ENCODE results near the gene PRDM16. TPM values are rescaled to one million over a fixed set of nuclear protein-coding genes. Genes with fewer than 3 reads are reported as not detected.
"Not testable (repeated sequence)": the region's sequence is repeated elsewhere in the genome, so short reads cannot be mapped to it uniquely, and the experiment has no call there.

PRDM16 gene
- total RNA-seq, 1 experiment from 2014 or later = 1.6 TPM

- CTCF ChIA-PET = interaction anchor here (0.9 to 2.0 kb wide), 7 partner anchors 35 to 224 kb away, joined by 3 to 9 read pairs (median 3); no protein-coding TSS in a partner anchor
- TF ChIP-seq NR3C1 (CRISPR knock-in tag; conservative IDR thresholded peaks at IDR 0.05; ENCODE audit: low read depth) = no peak
- no peak for TF ChIP-seq PRRX2 (CRISPR knock-in tag; IDR thresholded peaks at IDR 0.05)
- no peak for TF ChIP-seq NFATC4 (CRISPR knock-in tag; IDR thresholded peaks at IDR 0.05)
- TF ChIP-seq ERG (CRISPR knock-in tag; IDR thresholded peaks at IDR 0.05) = no peak
- no peak for TF ChIP-seq TCF7 (CRISPR knock-in tag; IDR thresholded peaks at IDR 0.05; ENCODE audit: low read depth)
- no peak for TF ChIP-seq FOXP4 (CRISPR knock-in tag; IDR thresholded peaks at IDR 0.05)
- TF ChIP-seq MXD4 (CRISPR knock-in tag; IDR thresholded peaks at IDR 0.05; ENCODE audit: borderline replicate concordance) = no peak
- TF ChIP-seq KAT7 (CRISPR knock-in tag; IDR thresholded peaks at IDR 0.05; ENCODE audit: borderline replicate concordance) = no peak
- TF ChIP-seq RELA (CRISPR knock-in tag; IDR thresholded peaks at IDR 0.05; ENCODE audit: borderline replicate concordance) = no peak
- no peak for TF ChIP-seq FOXJ3 (CRISPR knock-in tag; IDR thresholded peaks at IDR 0.05; ENCODE audit: borderline replicate concordance)
- TF ChIP-seq MAX (CRISPR knock-in tag; IDR thresholded peaks at IDR 0.05) = no peak
- TF ChIP-seq ZBTB21 (CRISPR knock-in tag; IDR thresholded peaks at IDR 0.05; ENCODE audit: borderline replicate concordance) = no peak
- TF ChIP-seq, protein P1, sequence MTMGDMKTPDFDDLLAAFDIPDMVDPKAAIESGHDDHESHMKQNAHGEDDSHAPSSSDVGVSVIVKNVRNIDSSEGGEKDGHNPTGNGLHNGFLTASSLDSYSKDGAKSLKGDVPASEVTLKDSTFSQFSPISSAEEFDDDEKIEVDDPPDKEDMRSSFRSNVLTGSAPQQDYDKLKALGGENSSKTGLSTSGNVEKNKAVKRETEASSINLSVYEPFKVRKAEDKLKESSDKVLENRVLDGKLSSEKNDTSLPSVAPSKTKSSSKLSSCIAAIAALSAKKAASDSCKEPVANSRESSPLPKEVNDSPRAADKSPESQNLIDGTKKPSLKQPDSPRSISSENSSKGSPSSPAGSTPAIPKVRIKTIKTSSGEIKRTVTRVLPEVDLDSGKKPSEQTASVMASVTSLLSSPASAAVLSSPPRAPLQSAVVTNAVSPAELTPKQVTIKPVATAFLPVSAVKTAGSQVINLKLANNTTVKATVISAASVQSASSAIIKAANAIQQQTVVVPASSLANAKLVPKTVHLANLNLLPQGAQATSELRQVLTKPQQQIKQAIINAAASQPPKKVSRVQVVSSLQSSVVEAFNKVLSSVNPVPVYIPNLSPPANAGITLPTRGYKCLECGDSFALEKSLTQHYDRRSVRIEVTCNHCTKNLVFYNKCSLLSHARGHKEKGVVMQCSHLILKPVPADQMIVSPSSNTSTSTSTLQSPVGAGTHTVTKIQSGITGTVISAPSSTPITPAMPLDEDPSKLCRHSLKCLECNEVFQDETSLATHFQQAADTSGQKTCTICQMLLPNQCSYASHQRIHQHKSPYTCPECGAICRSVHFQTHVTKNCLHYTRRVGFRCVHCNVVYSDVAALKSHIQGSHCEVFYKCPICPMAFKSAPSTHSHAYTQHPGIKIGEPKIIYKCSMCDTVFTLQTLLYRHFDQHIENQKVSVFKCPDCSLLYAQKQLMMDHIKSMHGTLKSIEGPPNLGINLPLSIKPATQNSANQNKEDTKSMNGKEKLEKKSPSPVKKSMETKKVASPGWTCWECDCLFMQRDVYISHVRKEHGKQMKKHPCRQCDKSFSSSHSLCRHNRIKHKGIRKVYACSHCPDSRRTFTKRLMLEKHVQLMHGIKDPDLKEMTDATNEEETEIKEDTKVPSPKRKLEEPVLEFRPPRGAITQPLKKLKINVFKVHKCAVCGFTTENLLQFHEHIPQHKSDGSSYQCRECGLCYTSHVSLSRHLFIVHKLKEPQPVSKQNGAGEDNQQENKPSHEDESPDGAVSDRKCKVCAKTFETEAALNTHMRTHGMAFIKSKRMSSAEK (CRISPR knock-in tag; IDR thresholded peaks at IDR 0.05; ENCODE audit: borderline replicate concordance) = no peak
- TF ChIP-seq ZNF416 (CRISPR knock-in tag; IDR thresholded peaks at IDR 0.05) = no peak
- TF ChIP-seq, protein P2, sequence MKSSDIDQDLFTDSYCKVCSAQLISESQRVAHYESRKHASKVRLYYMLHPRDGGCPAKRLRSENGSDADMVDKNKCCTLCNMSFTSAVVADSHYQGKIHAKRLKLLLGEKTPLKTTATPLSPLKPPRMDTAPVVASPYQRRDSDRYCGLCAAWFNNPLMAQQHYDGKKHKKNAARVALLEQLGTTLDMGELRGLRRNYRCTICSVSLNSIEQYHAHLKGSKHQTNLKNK (CRISPR knock-in tag; IDR thresholded peaks at IDR 0.05) = no peak
- no peak for TF ChIP-seq USF2 (CRISPR knock-in tag; IDR thresholded peaks at IDR 0.05)
- TF ChIP-seq MLX (CRISPR knock-in tag; IDR thresholded peaks at IDR 0.05) = no peak
- Mint-ChIP-seq H3K4me1 (peaks cover 14% of the 10 kb centered on the region), H3K27ac (peak overlapping the region; percentile 18; the same call in 1 of the 2 replicates), H3K36me3 (no peaks in the 10 kb centered on the region), H3K9me3 (no peaks in the 10 kb centered on the region), H3K4me3 (no peak overlapping the region), H3K27me3 (ENCODE audit: low read depth) (no peaks in the 10 kb centered on the region)
- POLR2A ChIA-PET = no interaction called here
- ATAC-seq (no peak), DNase-seq (ENCODE audit: low spot score) (no peak)
Measured at GRCh38 chr1:3285106-3285740, 216.2 kb downstream of the PRDM16 start.

DNA sequence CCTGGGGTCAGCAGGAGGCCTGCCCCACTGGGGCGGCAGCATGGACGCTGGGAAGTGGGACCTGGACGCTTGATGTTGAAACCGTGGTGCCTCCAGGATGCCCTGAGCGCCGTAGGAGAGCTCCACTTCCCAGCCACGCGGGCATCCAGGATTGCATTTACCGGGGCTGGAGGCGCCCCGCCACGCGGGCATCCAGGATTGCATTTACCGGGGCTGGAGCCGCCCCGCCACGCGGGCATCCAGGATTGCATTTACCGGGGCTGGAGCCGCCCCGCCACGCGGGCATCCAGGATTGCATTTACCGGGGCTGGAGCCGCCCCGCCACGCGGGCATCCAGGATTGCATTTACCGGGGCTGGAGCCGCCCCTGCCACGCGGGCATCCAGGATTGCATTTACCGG, 218.1 kb downstream of the PRDM16 start:
- not testable (repeated sequence) for ATAC-seq
- CTCF ChIA-PET = interaction anchor here (0.5 kb wide), 1 partner anchor 138 kb away, joined by 3 read pairs; no protein-coding TSS in a partner anchor

More for the DNA sequence above, 218.1 kb downstream of the PRDM16 start:
- H3K36me3 Mint-ChIP-seq; POLR2A ChIA-PET; DNase-seq (ENCODE audit: low spot score); H3K27ac Mint-ChIP-seq; H3K4me3 Mint-ChIP-seq; H3K9me3 Mint-ChIP-seq; H3K27me3 Mint-ChIP-seq (ENCODE audit: low read depth): not testable (repeated sequence)
- peaks cover 14% of the 10 kb centered on the region for H3K4me1 Mint-ChIP-seq
